Sigmoid colon (tissue), 7 donors: ENCODE measurements around the gene TSPY10. TPM values are rescaled to one million over a fixed set of nuclear protein-coding genes. Genes with fewer than 3 reads are reported as not detected.
"Not testable (repeated sequence)": the region's sequence is repeated elsewhere in the genome, so short reads cannot be mapped to it uniquely, and the experiment has no call there.

ENCODE experiments used
- DNase-seq: peaks from one replicate; pipeline ENCODE4 v3.0.0-alpha.2; 2019
- H3K27ac ChIP-seq, 4 donors: fragments of 200-600 bp; sonication (generic); one replicate each; pipeline ENCODE4 v1.5.1; 2016 to 2019; ENCODE audit warnings: mild to moderate bottlenecking in 1 of 4
- H3K27me3 ChIP-seq, 3 donors: fragments of 200-600 bp; sonication (generic); one replicate each; pipeline ENCODE4 v1.5.1; 2019; ENCODE audit warnings: mild to moderate bottlenecking in 1 of 3
- H3K36me3 ChIP-seq, 4 donors: fragments of 200-600 bp; sonication (generic); one replicate each; pipeline ENCODE4 v1.5.1; 2016 to 2019
- H3K4me1 ChIP-seq, 4 donors: fragments of 200-600 bp; sonication (generic); one replicate each; pipeline ENCODE4 v1.5.1; 2017 to 2019
- H3K4me3 ChIP-seq, 4 donors: fragments of 200-600 bp; sonication (generic); one replicate each; pipeline ENCODE4 v1.5.1; 2017 to 2019; ENCODE audit warnings: mild to moderate bottlenecking in 2 of 4, moderate library complexity in 1 of 4
- H3K9me3 ChIP-seq, 4 donors: fragments of 200-600 bp in 3 of 4; sonication (generic) in 3 of 4; one replicate each; pipeline versions ENCODE4 v1.5.1 to v1.6.1; 2013 to 2019
- WGBS, 2 donors: extraction: QIAGEN DNeasy Blood & Tissue Kit; methylation state at CpG; one replicate each; pipeline ENCODE4 v1.1.7; 2013; 5-methylcytosine and 5-hydroxymethylcytosine counted together
- intact Hi-C: fragments of 100-400 bp; cut with DNase I; formaldehyde crosslinking; loops from one replicate; pipeline ENCODE4 v1.15.1; 2023
- polyA plus RNA-seq, 3 donors: library from polyadenylated mRNA; stranded (reverse); fragments of 200-250 nt; gene quantifications; one replicate each; pipeline ENCODE4 v1.2.3, GENCODE V29; 2013
- total RNA-seq, 4 donors: library from RNA; depleted of rRNA; stranded (reverse); fragments of >200 nt; gene quantifications; one replicate each; pipeline ENCODE4 v1.1.0, GENCODE V29; 2016
- donor health status: healthy with polysubstance abuse.
- donor health status: Bipolar disorder and iron deficiency.
- donor health status: healthy.

The TSPY10 gene, protein sequence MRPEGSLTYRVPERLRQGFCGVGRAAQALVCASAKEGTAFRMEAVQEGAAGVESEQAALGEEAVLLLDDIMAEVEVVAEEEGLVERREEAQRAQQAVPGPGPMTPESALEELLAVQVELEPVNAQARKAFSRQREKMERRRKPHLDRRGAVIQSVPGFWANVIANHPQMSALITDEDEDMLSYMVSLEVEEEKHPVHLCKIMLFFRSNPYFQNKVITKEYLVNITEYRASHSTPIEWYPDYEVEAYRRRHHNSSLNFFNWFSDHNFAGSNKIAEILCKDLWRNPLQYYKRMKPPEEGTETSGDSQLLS
- not detected for total RNA-seq
- not detected for polyA plus RNA-seq

DNA sequence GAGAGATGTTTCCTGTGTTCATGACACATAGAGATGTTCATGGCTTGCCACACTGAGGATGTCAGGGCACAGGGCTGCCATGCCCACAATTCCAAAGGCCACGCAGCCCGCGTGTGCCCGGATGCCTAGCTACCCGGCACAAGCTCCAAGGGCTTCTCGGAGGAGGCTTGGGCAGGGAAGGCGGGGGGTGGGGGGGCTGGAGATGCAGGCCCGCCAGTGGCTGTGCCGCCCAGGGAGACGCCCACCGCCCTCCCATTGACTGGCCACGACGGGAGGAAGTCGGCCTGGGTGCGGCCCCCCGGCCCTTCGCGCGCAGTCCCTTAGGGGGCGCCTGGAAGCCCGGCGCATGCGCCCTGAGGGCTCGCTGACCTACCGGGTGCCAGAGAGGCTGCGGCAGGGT is at the start of gene TSPY10:
Gene TSPY10, plus strand, starts transcription at position 301 of the 400 bp plus-strand sequence. Its CDS starts 46 bp downstream, at position 347.
- intact Hi-C loops, H3K4me3 ChIP-seq, DNase-seq, H3K4me1 ChIP-seq, H3K27me3 ChIP-seq, H3K36me3 ChIP-seq, H3K27ac ChIP-seq, H3K9me3 ChIP-seq: not testable (repeated sequence)
- no CpG with 5 or more reads among the region's 26 CpGs for WGBS, 2 donors

DNA sequence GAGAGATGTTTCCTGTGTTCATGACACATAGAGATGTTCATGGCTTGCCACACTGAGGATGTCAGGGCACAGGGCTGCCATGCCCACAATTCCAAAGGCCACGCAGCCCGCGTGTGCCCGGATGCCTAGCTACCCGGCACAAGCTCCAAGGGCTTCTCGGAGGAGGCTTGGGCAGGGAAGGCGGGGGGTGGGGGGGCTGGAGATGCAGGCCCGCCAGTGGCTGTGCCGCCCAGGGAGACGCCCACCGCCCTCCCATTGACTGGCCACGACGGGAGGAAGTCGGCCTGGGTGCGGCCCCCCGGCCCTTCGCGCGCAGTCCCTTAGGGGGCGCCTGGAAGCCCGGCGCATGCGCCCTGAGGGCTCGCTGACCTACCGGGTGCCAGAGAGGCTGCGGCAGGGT is 40.7 kb upstream of the TSPY10 start, which contains the start of gene TSPY9:
Gene TSPY9, plus strand, starts transcription at position 301 of the 400 bp plus-strand sequence. Its CDS starts 46 bp downstream, at position 347.
- H3K4me1 ChIP-seq, H3K4me3 ChIP-seq, DNase-seq, intact Hi-C loops, H3K27ac ChIP-seq, H3K36me3 ChIP-seq, H3K9me3 ChIP-seq, H3K27me3 ChIP-seq: not testable (repeated sequence)
- no CpG with 5 or more reads among the region's 26 CpGs for WGBS, 2 donors

DNA sequence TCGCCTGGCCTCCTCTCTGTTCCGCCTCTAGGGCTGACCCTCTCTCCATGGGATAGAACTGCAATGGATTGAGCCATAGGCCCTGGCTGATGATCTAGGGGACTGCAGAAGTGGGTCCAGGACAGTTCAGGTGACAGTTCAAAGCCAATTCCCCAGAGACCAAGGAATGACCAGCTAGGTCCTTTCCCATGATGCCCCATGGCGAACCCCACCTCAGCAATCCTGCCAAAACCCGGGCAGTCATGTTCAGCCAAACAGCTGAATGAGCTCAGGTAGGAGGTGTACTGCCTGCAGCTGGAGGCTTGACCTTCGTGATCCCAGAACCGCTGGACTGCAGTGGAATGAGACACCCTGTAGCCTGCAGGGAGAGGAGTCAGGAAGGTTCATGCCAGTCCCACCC is 23.3 kb upstream of the TSPY10 start:
- DNase-seq, H3K4me1 ChIP-seq, H3K36me3 ChIP-seq, H3K4me3 ChIP-seq, H3K27me3 ChIP-seq, intact Hi-C loops, H3K27ac ChIP-seq, H3K9me3 ChIP-seq: not testable (repeated sequence)
- WGBS, 2 donors: 75 to 77% methylated on average over 2 of the region's 6 CpGs

DNA sequence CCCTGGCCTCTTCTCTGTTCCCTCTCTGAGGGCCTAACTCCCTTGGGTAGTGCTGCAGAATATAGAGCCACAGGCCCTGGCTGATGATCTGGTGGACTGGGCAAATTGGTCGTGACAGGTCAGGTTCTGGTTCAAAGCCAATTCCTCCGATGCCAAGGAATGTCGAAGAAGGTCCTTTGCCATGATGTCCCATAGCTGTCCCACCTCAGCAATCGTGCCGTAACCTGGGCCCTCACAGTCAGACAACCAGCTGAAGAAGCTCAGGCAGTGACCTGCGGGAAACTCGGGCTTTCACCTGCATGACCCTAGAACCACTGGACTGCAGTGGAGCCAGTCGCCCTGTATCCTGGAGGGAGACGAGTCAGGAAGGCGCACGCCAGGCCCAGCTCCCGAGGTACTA is 11.4 kb upstream of the TSPY10 start:
- H3K4me3 ChIP-seq, DNase-seq, intact Hi-C loops, H3K4me1 ChIP-seq, H3K36me3 ChIP-seq, H3K27ac ChIP-seq, H3K9me3 ChIP-seq, H3K27me3 ChIP-seq: not testable (repeated sequence)
- WGBS, 2 donors: 89 to 91% methylated on average over 7 of the region's 12 CpGs

Other genes starting within 250 kb of the TSPY10 start
- not detected for gene TSPY4, start 190.4 kb upstream of the TSPY10 start, total RNA-seq
- not detected for gene TSPY4, start 190.4 kb upstream of the TSPY10 start, polyA plus RNA-seq
- gene TSPY8, start 170.1 kb upstream of the TSPY10 start, total RNA-seq: not detected
- gene TSPY8, start 170.1 kb upstream of the TSPY10 start, polyA plus RNA-seq: not detected
- gene TSPY3, start 129.5 kb upstream of the TSPY10 start, total RNA-seq: not detected
- not detected for gene TSPY3, start 129.5 kb upstream of the TSPY10 start, polyA plus RNA-seq
- gene TSPY1, start 60.9 kb upstream of the TSPY10 start, total RNA-seq: not detected
- not detected for gene TSPY1, start 60.9 kb upstream of the TSPY10 start, polyA plus RNA-seq
- not detected for gene TSPY9, start 40.6 kb upstream of the TSPY10 start, total RNA-seq
- not detected for gene TSPY9, start 40.6 kb upstream of the TSPY10 start, polyA plus RNA-seq